Breast epithelium (tissue), 3 donors: ENCODE data around the gene ATAD3B.

ENCODE experiments used
- CTCF ChIP-seq, 3 donors: fragments of 450-650 bp; IDR thresholded peaks; one replicate each; pipeline ENCODE4 v1.5.1; 2016 to 2017; ENCODE audit warnings: antibody characterized with exemption in 3 of 3, mild to moderate bottlenecking in 3 of 3, moderate library complexity in 3 of 3
- POLR2AphosphoS5 ChIP-seq, 3 donors: sonication (generic); formaldehyde crosslinking; IDR thresholded peaks; one replicate each; pipeline ENCODE4 v1.6.1; 2017; ENCODE audit warnings: antibody characterized with exemption in 3 of 3

DNA sequence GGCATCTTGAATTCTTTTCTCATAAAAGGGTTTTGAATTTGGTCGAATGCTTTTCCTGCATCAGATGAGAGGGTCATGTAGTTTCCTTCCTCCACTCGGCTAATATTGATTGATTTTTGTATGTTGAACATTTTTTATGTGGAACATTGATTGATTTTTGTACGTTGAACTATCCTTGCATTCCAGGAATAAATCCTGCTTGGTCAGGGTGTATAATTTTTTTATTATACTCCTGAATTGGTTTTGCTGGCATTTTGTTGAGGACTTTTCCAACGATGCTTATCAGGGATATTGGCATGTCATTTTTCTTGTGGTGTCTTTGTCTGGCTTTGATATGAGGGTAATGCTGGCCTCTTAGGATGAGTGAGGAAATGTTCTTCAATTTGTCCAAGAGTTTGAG, 60.4 kb downstream of the ATAD3B start:
- TF ChIP-seq CTCF (IDR thresholded peaks at IDR 0.05): no peak
- no peak for TF ChIP-seq POLR2AphosphoS5 (IDR thresholded peaks at IDR 0.05)
